Keratinocyte (primary cell): Measurements from ENCODE around the gene ARHGAP4. TPM values are rescaled to one million over a fixed set of nuclear protein-coding genes. Genes with fewer than 3 reads are reported as not detected.

Experiments
- DNase-seq: peaks from one replicate; pipeline ENCODE4 v3.0.0-alpha.2; 2011; ENCODE audit warnings: low read depth, missing footprints, low spot score
- FAIRE-seq: peaks from 2 replicates; lab custom pipeline; 2011; peaks lifted over from hg19 to GRCh38; lab: Jason Lieb, UNC
- H2AFZ ChIP-seq: 2 replicates; pipeline ENCODE4 v1.6.0; 2012; ENCODE audit warnings: low read length, control low read depth, inconsistent platforms; ENCODE audit not compliant: control insufficient read depth
- H3K27ac ChIP-seq: 2 replicates; pipeline ENCODE4 v1.5.1; 2011; ENCODE audit warnings: low read length; ENCODE audit not compliant: control insufficient read depth, insufficient read depth
- H3K27me3 ChIP-seq: 3 replicates; pipeline ENCODE4 v1.6.0; 2011; ENCODE audit warnings: low read length; ENCODE audit not compliant: control insufficient read depth, insufficient read depth; ENCODE audit errors: extremely low read depth
- H3K36me3 ChIP-seq, 2 experiments: 2 replicates in 1 of 2; 3 replicates in 1 of 2; pipeline ENCODE4 v1.5.1; 2011; ENCODE audit warnings: low read length in 2 of 2, mild to moderate bottlenecking in 1 of 2; ENCODE audit not compliant: control insufficient read depth in 2 of 2, insufficient read depth in 2 of 2; ENCODE audit errors: extremely low read depth in 1 of 2
- H3K4me1 ChIP-seq: 3 replicates; pipeline ENCODE4 v1.5.1; 2011; ENCODE audit warnings: low read length; ENCODE audit not compliant: control insufficient read depth, insufficient read depth; ENCODE audit errors: extremely low read depth
- H3K4me2 ChIP-seq: 3 replicates; pipeline ENCODE4 v1.6.0; 2011; ENCODE audit warnings: low read depth, low read length; ENCODE audit not compliant: control insufficient read depth, insufficient read depth; ENCODE audit errors: extremely low read depth
- H3K4me3 ChIP-seq, 3 experiments: fragments of 200-600 bp in 1 of 3; sonication (generic) in 1 of 3; 2 replicates in 2 of 3; 3 replicates in 1 of 3; pipeline ENCODE4 v1.5.1; 2011 to 2016; ENCODE audit warnings: low read length in 3 of 3, mild to moderate bottlenecking in 3 of 3, control low read depth in 2 of 3, inconsistent platforms in 1 of 3, low read depth in 1 of 3, mixed read lengths in 1 of 3, mixed run types in 1 of 3, moderate library complexity in 1 of 3; ENCODE audit not compliant: control insufficient read depth in 2 of 3, insufficient read depth in 2 of 3; ENCODE audit errors: extremely low read depth in 1 of 3
- H3K79me2 ChIP-seq: 2 replicates; pipeline ENCODE4 v1.6.0; 2012; ENCODE audit warnings: low read length; ENCODE audit not compliant: control insufficient read depth, insufficient read depth
- H3K9ac ChIP-seq: 3 replicates; pipeline ENCODE4 v1.6.0; 2011; ENCODE audit warnings: low read length; ENCODE audit not compliant: control insufficient read depth, insufficient read depth; ENCODE audit errors: extremely low read depth
- H3K9me1 ChIP-seq: 3 replicates; pipeline ENCODE4 v1.6.0; 2011; ENCODE audit warnings: low read length; ENCODE audit not compliant: control insufficient read depth, insufficient read depth; ENCODE audit errors: extremely low read depth
- H3K9me3 ChIP-seq: 2 replicates; pipeline ENCODE4 v1.5.1; 2012; ENCODE audit warnings: low read depth, low read length; ENCODE audit not compliant: control insufficient read depth
- H4K20me1 ChIP-seq: 3 replicates; pipeline ENCODE4 v1.6.0; 2011; ENCODE audit warnings: low read length; ENCODE audit not compliant: control insufficient read depth, insufficient read depth; ENCODE audit errors: extremely low read depth
- EZH2 ChIP-seq: IDR thresholded peaks from one replicate; pipeline ENCODE4 v1.6.1; 2012; ENCODE audit warnings: inconsistent platforms, mild to moderate bottlenecking, low read length, moderate library complexity
- dilution Hi-C: fragments of 300-500 bp; cut with MboI; formaldehyde crosslinking; loops from one replicate; pipeline ENCODE4 v1.7.0; 2020; ENCODE audit warnings: low sequenced_read_pairs; ENCODE audit not compliant: extremely low pct_ligation_motif_present
- polyA plus RNA-seq, 5 experiments: library from polyadenylated mRNA; depleted of rRNA in 3 of 5; stranded (reverse) in 3 of 5; stranded (forward) in 1 of 5; unstranded in 1 of 5; fragments of >200 nt; gene quantifications; 1 replicate in 1 of 5; 2 replicates in 3 of 5; 3 replicates in 1 of 5; pipeline versions ENCODE4 v1.2.1 to v1.2.3, GENCODE V29; 2011 to 2012; ENCODE audit warnings: missing spikeins in 2 of 5, low read depth in 1 of 5, low replicate concordance in 1 of 5
- TF ChIP-seq, protein P1 (sequence below), 3 experiments: IDR thresholded peaks in 1 of 3; conservative IDR thresholded peaks in 1 of 3; optimal IDR thresholded peaks in 1 of 3; 2 replicates in 2 of 3; 3 replicates in 1 of 3; pipeline versions ENCODE3 to v1.5.1; 2011; ENCODE audit warnings: low read length in 3 of 3, mild to moderate bottlenecking in 3 of 3, moderate library complexity in 2 of 3, control low read depth in 1 of 3, inconsistent platforms in 1 of 3; ENCODE audit not compliant: insufficient read depth in 2 of 3; ENCODE audit errors: extremely low read depth in 1 of 3

The ARHGAP4 gene
- polyA plus RNA-seq, 1 donor (not counting 4 experiments of a cell fraction or from before 2014, with no cell fraction given), result 0.35 TPM

DNA sequence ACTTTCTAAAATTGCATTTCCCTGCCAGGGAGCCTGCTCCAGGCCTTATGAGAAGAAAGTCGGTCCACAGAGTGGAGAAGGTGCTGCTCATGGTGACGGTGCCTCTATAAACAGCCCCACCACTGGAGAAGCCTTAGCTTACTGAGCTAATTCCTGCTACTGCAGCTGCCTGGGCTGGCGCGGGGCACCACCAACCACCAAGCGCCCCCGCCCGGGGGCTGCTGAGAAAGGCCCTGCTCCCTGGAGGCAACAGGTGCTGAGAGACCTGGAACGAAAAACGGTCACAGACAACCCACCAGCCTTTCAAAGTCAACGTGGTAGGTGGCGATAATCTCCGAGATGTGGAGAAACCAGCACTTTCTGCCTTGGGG, 42.7 kb upstream of the ARHGAP4 start:
- FAIRE-seq (no peak), DNase-seq (no peak)
- H3K4me2 ChIP-seq, result peak overlapping the region; percentile 83
- peaks cover 18% of the 10 kb centered on the region for H3K4me1 ChIP-seq
- peaks cover under 1 to 12% of the 10 kb centered on the region in 2 experiments for H3K36me3 ChIP-seq
- no peaks in the 10 kb centered on the region for H3K9me3 ChIP-seq
- TF ChIP-seq EZH2, result no peak
- TF ChIP-seq, protein P1, sequence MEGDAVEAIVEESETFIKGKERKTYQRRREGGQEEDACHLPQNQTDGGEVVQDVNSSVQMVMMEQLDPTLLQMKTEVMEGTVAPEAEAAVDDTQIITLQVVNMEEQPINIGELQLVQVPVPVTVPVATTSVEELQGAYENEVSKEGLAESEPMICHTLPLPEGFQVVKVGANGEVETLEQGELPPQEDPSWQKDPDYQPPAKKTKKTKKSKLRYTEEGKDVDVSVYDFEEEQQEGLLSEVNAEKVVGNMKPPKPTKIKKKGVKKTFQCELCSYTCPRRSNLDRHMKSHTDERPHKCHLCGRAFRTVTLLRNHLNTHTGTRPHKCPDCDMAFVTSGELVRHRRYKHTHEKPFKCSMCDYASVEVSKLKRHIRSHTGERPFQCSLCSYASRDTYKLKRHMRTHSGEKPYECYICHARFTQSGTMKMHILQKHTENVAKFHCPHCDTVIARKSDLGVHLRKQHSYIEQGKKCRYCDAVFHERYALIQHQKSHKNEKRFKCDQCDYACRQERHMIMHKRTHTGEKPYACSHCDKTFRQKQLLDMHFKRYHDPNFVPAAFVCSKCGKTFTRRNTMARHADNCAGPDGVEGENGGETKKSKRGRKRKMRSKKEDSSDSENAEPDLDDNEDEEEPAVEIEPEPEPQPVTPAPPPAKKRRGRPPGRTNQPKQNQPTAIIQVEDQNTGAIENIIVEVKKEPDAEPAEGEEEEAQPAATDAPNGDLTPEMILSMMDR (optimal IDR thresholded peaks at IDR 0.05 in 1 of 3, IDR thresholded peaks at IDR 0.05 in 1 of 3, conservative IDR thresholded peaks at IDR 0.05 in 1 of 3; ENCODE audit: extremely low read depth in 1 of 3, insufficient read depth in 2 of 3, low read length in 3 of 3), result no peak
- no peak overlapping the region for H2AFZ ChIP-seq
- no peaks in the 10 kb centered on the region for H3K27me3 ChIP-seq
- peak overlapping the region in 2 of 3 experiments; percentile 70 to 84 for H3K4me3 ChIP-seq
- dilution Hi-C loops, result no loop called here
- H3K9ac ChIP-seq, result peak overlapping the region; percentile 99
- peaks cover 20% of the 10 kb centered on the region for H4K20me1 ChIP-seq
- H3K9me1 ChIP-seq, result no peaks in the 10 kb centered on the region
- no peak overlapping the region for H3K27ac ChIP-seq
- H3K79me2 ChIP-seq, result peaks cover 76% of the 10 kb centered on the region

DNA sequence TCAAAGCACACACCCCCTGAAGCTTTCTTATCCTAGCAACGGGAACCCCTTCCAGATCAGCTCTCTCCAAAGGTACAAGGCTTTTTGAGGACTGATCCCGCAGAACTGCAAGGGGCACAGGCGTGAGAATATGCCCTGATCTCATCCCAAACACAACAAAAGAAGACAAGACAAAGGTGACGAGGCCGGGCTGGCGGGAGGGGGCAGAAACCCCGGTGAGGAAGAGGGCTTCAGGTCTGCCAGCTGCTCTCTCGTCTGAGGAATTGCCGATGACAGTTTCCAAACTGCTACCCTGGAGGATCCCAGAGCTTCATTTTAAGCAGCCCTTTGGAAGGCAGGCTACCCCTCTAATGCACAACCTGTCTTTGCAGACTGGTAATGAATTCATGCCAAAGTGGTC, 42.2 kb upstream of the ARHGAP4 start:
- peaks cover 2 to 12% of the 10 kb centered on the region in 2 experiments for H3K36me3 ChIP-seq
- no peak overlapping the region for H2AFZ ChIP-seq
- H3K9ac ChIP-seq, result no peak overlapping the region
- H3K9me1 ChIP-seq, result no peaks in the 10 kb centered on the region
- no peak for DNase-seq
- no peak overlapping the region for H3K27ac ChIP-seq
- peaks cover 73% of the 10 kb centered on the region for H3K79me2 ChIP-seq
- H3K4me3 ChIP-seq, result no peak overlapping the region
- peaks cover 13% of the 10 kb centered on the region for H3K4me1 ChIP-seq
- no peaks in the 10 kb centered on the region for H3K9me3 ChIP-seq
- peaks cover 20% of the 10 kb centered on the region for H4K20me1 ChIP-seq
- no peak for FAIRE-seq
- H3K27me3 ChIP-seq, result no peaks in the 10 kb centered on the region
- peak overlapping the region; percentile 83 for H3K4me2 ChIP-seq
- dilution Hi-C loops, result no loop called here
- no peak for TF ChIP-seq EZH2
- TF ChIP-seq, protein P1 (optimal IDR thresholded peaks at IDR 0.05 in 1 of 3, IDR thresholded peaks at IDR 0.05 in 1 of 3, conservative IDR thresholded peaks at IDR 0.05 in 1 of 3; ENCODE audit: extremely low read depth in 1 of 3, insufficient read depth in 2 of 3, low read length in 3 of 3), result no peak
